Measurements from ENCODE around the gene PARD6G.

- no peak for TF ChIP-seq CTCF (IDR thresholded peaks at IDR 0.05)
- TF ChIP-seq POLR2AphosphoS5 (IDR thresholded peaks at IDR 0.05) = no peak
Observed at GRCh38 chr18:80251700-80252099, 4.4 kb upstream of the PARD6G start.

Measured in upper lobe of left lung (tissue), 4 donors.